ENCODE measurements around the gene SLC25A14.

SLC25A14 gene

DNA sequence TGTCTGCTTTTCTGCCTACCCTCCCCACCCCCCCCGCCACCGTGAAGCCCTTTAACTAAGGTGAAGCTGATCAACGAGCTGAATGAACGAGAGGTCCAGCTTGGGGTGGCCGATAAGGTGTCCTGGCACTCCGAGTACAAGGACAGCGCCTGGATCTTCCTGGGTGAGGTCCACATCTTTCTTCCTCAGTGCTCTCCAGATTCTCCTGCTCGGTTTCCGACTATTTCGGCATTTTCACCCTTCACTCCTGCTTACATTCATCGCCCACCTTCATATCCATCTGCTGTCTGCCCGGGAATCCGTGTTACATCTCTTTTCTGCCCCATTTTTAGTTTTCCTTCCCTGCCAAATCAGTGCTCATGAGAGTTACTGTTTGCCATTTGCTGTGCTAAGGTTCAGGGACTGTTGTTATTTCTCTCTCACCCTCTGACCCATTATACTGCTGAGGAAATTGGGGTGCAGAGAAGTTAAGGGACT lies 62.5 kb downstream of the SLC25A14 start:
- no peak for TF ChIP-seq POLR2A (IDR thresholded peaks at IDR 0.05; ENCODE audit: low read depth, low read length)
- TF ChIP-seq TAF1 (IDR thresholded peaks at IDR 0.05; ENCODE audit: low read depth, low read length), result no peak
- no peak for TF ChIP-seq SPI1 (IDR thresholded peaks at IDR 0.05; ENCODE audit: low read depth, low read length)
- TF ChIP-seq POU2F2 (IDR thresholded peaks at IDR 0.05; ENCODE audit: low read depth, low read length), result no peak
- TF ChIP-seq PAX5 (IDR thresholded peaks at IDR 0.05; ENCODE audit: insufficient read depth, low read length, severe bottlenecking), result no peak
- no peak for TF ChIP-seq POLR2AphosphoS5 (IDR thresholded peaks at IDR 0.05; ENCODE audit: low read depth, low read length)
- DNase-seq (ENCODE audit: insufficient read length, low spot score) (no peak), FAIRE-seq (peak; percentile 26)

DNA sequence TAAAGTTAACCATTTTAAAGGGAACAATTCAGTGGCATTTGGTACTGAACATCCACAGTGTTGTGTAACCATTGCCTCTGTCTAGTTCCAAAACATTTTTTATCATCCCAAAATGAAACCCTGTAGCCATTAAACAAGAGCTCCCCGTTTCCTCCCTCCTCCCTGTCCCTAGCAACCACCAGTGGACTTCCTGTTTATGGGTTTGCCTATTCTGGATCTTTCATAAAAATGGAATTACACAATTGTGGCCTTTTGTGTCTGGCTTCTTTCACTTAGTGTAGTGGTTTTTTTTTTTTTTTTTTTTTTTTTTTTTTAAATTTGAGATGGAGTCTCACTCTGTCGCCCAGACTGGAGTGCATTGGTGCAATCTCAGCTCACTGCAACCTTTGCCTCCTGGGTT lies 73.7 kb downstream of the SLC25A14 start:
- TF ChIP-seq POLR2AphosphoS5 (IDR thresholded peaks at IDR 0.05; ENCODE audit: low read depth, low read length) (no peak), POU2F2 (IDR thresholded peaks at IDR 0.05; ENCODE audit: low read depth, low read length) (no peak), PAX5 (IDR thresholded peaks at IDR 0.05; ENCODE audit: insufficient read depth, low read length, severe bottlenecking) (no peak), POLR2A (IDR thresholded peaks at IDR 0.05; ENCODE audit: low read depth, low read length) (no peak), SPI1 (IDR thresholded peaks at IDR 0.05; ENCODE audit: low read depth, low read length) (no peak), TAF1 (IDR thresholded peaks at IDR 0.05; ENCODE audit: low read depth, low read length) (no peak)
- no peak for DNase-seq (ENCODE audit: insufficient read length, low spot score)
- FAIRE-seq, result no peak

DNA sequence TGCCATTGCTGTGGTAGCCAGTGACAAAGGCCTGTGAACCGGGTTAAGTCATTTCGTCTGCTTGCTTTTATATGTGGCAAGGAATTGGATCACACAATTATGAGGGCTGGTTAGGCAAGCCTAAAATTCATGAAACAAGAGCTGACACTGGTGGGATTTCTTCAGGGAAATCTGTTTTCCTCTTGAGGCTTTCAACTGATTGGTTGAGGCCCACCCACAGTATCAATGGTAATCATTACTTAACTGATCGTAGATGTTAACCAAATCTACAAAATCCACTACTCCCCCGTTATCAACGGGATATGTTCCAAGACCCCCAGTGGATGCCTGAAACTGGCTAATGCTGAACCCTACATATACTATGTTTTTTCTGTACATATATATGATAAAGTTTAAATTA lies 75.1 kb downstream of the SLC25A14 start:
- no peak for TF ChIP-seq SPI1 (IDR thresholded peaks at IDR 0.05; ENCODE audit: low read depth, low read length)
- no peak for TF ChIP-seq TAF1 (IDR thresholded peaks at IDR 0.05; ENCODE audit: low read depth, low read length)
- TF ChIP-seq POLR2AphosphoS5 (IDR thresholded peaks at IDR 0.05; ENCODE audit: low read depth, low read length), result no peak
- TF ChIP-seq POU2F2 (IDR thresholded peaks at IDR 0.05; ENCODE audit: low read depth, low read length), result no peak
- no peak for TF ChIP-seq PAX5 (IDR thresholded peaks at IDR 0.05; ENCODE audit: insufficient read depth, low read length, severe bottlenecking)
- no peak for TF ChIP-seq POLR2A (IDR thresholded peaks at IDR 0.05; ENCODE audit: low read depth, low read length)
- DNase-seq (ENCODE audit: insufficient read length, low spot score), result no peak
- peak; percentile 86 for FAIRE-seq

- FAIRE-seq (peak; percentile 85), DNase-seq (ENCODE audit: insufficient read length, low spot score) (no peak)
- no peak for TF ChIP-seq POU2F2 (IDR thresholded peaks at IDR 0.05; ENCODE audit: low read depth, low read length)
- no peak for TF ChIP-seq SPI1 (IDR thresholded peaks at IDR 0.05; ENCODE audit: low read depth, low read length)
- no peak for TF ChIP-seq PAX5 (IDR thresholded peaks at IDR 0.05; ENCODE audit: insufficient read depth, low read length, severe bottlenecking)
- no peak for TF ChIP-seq TAF1 (IDR thresholded peaks at IDR 0.05; ENCODE audit: low read depth, low read length)
- no peak for TF ChIP-seq POLR2A (IDR thresholded peaks at IDR 0.05; ENCODE audit: low read depth, low read length)
- TF ChIP-seq POLR2AphosphoS5 (IDR thresholded peaks at IDR 0.05; ENCODE audit: low read depth, low read length), result no peak
Measured at GRCh38 chrX:130415201-130415600, 75.5 kb downstream of the SLC25A14 start.

DNA sequence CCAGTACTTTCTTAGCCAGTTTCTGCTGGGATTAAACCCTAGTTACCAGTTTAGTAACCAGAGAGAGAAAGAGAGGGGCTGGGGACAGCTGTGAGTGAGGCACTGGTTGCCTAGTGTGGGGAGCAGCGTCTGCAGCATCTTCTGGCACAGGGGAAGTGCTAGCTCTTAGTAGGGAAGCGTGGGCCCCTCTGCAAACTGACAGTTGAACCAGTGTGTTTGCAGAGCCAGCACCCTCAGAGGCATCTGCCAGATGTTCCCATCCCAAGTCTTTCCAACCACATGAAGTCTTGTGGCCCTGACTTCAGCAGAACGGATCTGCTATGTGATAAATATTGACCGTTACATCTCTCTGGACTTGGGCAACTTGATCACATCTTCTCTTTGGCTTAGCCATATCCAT lies 77.1 kb downstream of the SLC25A14 start:
- peak; percentile 52 for FAIRE-seq
- TF ChIP-seq TAF1 (IDR thresholded peaks at IDR 0.05; ENCODE audit: low read depth, low read length) (no peak), POLR2A (IDR thresholded peaks at IDR 0.05; ENCODE audit: low read depth, low read length) (no peak), PAX5 (IDR thresholded peaks at IDR 0.05; ENCODE audit: insufficient read depth, low read length, severe bottlenecking) (no peak), SPI1 (IDR thresholded peaks at IDR 0.05; ENCODE audit: low read depth, low read length) (no peak; the same call in 1 of the 2 replicates), POU2F2 (IDR thresholded peaks at IDR 0.05; ENCODE audit: low read depth, low read length) (no peak), POLR2AphosphoS5 (IDR thresholded peaks at IDR 0.05; ENCODE audit: low read depth, low read length) (no peak)
- DNase-seq (ENCODE audit: insufficient read length, low spot score), result no peak

- FAIRE-seq (peak; percentile 81), DNase-seq (ENCODE audit: insufficient read length, low spot score) (no peak)
- TF ChIP-seq TAF1 (IDR thresholded peaks at IDR 0.05; ENCODE audit: low read depth, low read length) (no peak), SPI1 (IDR thresholded peaks at IDR 0.05; ENCODE audit: low read depth, low read length) (no peak), PAX5 (IDR thresholded peaks at IDR 0.05; ENCODE audit: insufficient read depth, low read length, severe bottlenecking) (no peak), POLR2A (IDR thresholded peaks at IDR 0.05; ENCODE audit: low read depth, low read length) (no peak), POU2F2 (IDR thresholded peaks at IDR 0.05; ENCODE audit: low read depth, low read length) (no peak)
Measured at GRCh38 chrX:130418066-130418465, 78.3 kb downstream of the SLC25A14 start.

DNA sequence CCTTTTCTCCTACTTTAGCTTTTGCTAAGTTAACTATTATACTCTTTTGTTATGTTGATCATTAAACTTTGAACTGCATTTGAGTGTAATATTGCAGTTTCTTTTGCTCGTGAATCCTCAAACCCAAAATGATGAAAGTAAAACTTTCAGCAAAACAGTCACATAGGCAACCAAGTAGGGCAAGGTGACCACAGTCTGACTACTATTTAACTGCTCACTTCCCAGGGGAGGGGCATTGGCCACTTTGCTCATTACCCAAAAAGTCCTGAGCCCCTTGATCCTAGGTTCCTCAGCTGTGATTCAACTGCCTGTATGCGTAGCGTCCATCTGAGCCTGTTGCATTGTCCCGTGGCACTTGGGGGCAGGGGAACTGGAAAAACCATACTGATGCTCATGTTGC lies 79.0 kb downstream of the SLC25A14 start:
- TF ChIP-seq POLR2A (IDR thresholded peaks at IDR 0.05; ENCODE audit: low read depth, low read length), result no peak
- TF ChIP-seq PAX5 (IDR thresholded peaks at IDR 0.05; ENCODE audit: insufficient read depth, low read length, severe bottlenecking), result no peak
- TF ChIP-seq POLR2AphosphoS5 (IDR thresholded peaks at IDR 0.05; ENCODE audit: low read depth, low read length), result no peak
- TF ChIP-seq POU2F2 (IDR thresholded peaks at IDR 0.05; ENCODE audit: low read depth, low read length), result no peak
- no peak for TF ChIP-seq TAF1 (IDR thresholded peaks at IDR 0.05; ENCODE audit: low read depth, low read length)
- no peak for TF ChIP-seq SPI1 (IDR thresholded peaks at IDR 0.05; ENCODE audit: low read depth, low read length)
- DNase-seq (ENCODE audit: insufficient read length, low spot score) (no peak), FAIRE-seq (no peak)

GRCh38 chrX:130419263-130419662 lies 79.5 kb downstream of the SLC25A14 start:
- FAIRE-seq (no peak), DNase-seq (ENCODE audit: insufficient read length, low spot score) (no peak)
- no peak for TF ChIP-seq POLR2A (IDR thresholded peaks at IDR 0.05; ENCODE audit: low read depth, low read length)
- no peak for TF ChIP-seq TAF1 (IDR thresholded peaks at IDR 0.05; ENCODE audit: low read depth, low read length)
- TF ChIP-seq POLR2AphosphoS5 (IDR thresholded peaks at IDR 0.05; ENCODE audit: low read depth, low read length), result no peak
- no peak for TF ChIP-seq SPI1 (IDR thresholded peaks at IDR 0.05; ENCODE audit: low read depth, low read length)
- no peak for TF ChIP-seq PAX5 (IDR thresholded peaks at IDR 0.05; ENCODE audit: insufficient read depth, low read length, severe bottlenecking)
- no peak for TF ChIP-seq POU2F2 (IDR thresholded peaks at IDR 0.05; ENCODE audit: low read depth, low read length)
